ENCODE data around the gene ULK1. TPM values are rescaled to one million over a fixed set of nuclear protein-coding genes. Genes with fewer than 3 reads are reported as not detected.

Gene ULK1
- total RNA-seq, 1 donor, result 14.1 TPM

- Histone ChIP-seq H3K27ac (ENCODE audit: low read depth, low read length) (no peak overlapping the region), H4K20me1 (ENCODE audit: insufficient read depth, low read length) (peaks cover 9% of the 10 kb centered on the region), H3K4me1 (ENCODE audit: insufficient read depth, low read length) (peaks cover 9% of the 10 kb centered on the region), H3K4me2 (ENCODE audit: insufficient read depth, low read length) (no peak overlapping the region), H3K36me3 (ENCODE audit: insufficient read depth, low read length) (peaks cover 30% of the 10 kb centered on the region), H3K79me2 (ENCODE audit: insufficient read depth, low read length) (no peaks in the 10 kb centered on the region), H3K9me3 (ENCODE audit: low read depth, low read length) (no peaks in the 10 kb centered on the region), H3K4me3 (ENCODE audit: insufficient read depth, low read length) (no peak overlapping the region), H2AFZ (ENCODE audit: low read length) (no peak overlapping the region), H3K27me3 (ENCODE audit: insufficient read depth, low read length) (no peaks in the 10 kb centered on the region)
- no peak for TF ChIP-seq CTCF (IDR thresholded peaks at IDR 0.05; ENCODE audit: extremely low read depth, low read depth, low read length)
- DNase-seq (ENCODE audit: insufficient read length, low spot score, missing footprints), result peak; percentile 57
Measured at GRCh38 chr12:131915823-131916222, 21.4 kb downstream of the ULK1 start.

GRCh38 chr12:131916306-131917138 is 22.1 kb downstream of the ULK1 start:
- peaks cover 9% of the 10 kb centered on the region for H3K4me1 ChIP-seq (ENCODE audit: insufficient read depth, low read length)
- H3K4me3 ChIP-seq (ENCODE audit: insufficient read depth, low read length), result no peak overlapping the region
- H3K36me3 ChIP-seq (ENCODE audit: insufficient read depth, low read length), result peaks cover 34% of the 10 kb centered on the region
- peaks cover 9% of the 10 kb centered on the region for H4K20me1 ChIP-seq (ENCODE audit: insufficient read depth, low read length)
- no peak overlapping the region for H3K4me2 ChIP-seq (ENCODE audit: insufficient read depth, low read length)
- DNase-seq (ENCODE audit: insufficient read length, low spot score, missing footprints), result peak; percentile 86
- H3K27ac ChIP-seq (ENCODE audit: low read depth, low read length), result no peak overlapping the region
- H3K27me3 ChIP-seq (ENCODE audit: insufficient read depth, low read length), result no peaks in the 10 kb centered on the region
- H3K79me2 ChIP-seq (ENCODE audit: insufficient read depth, low read length), result no peaks in the 10 kb centered on the region
- H3K9me3 ChIP-seq (ENCODE audit: low read depth, low read length), result no peaks in the 10 kb centered on the region
- no peak for TF ChIP-seq CTCF (IDR thresholded peaks at IDR 0.05; ENCODE audit: extremely low read depth, low read depth, low read length)
- no peak overlapping the region for H2AFZ ChIP-seq (ENCODE audit: low read length)

- DNase-seq (ENCODE audit: insufficient read length, low spot score, missing footprints), result peak; percentile 81
- TF ChIP-seq CTCF (IDR thresholded peaks at IDR 0.05; ENCODE audit: extremely low read depth, low read depth, low read length), result no peak
- no peak overlapping the region for H3K4me3 ChIP-seq (ENCODE audit: insufficient read depth, low read length)
- peaks cover 6% of the 10 kb centered on the region for H4K20me1 ChIP-seq (ENCODE audit: insufficient read depth, low read length)
- no peaks in the 10 kb centered on the region for H3K27me3 ChIP-seq (ENCODE audit: insufficient read depth, low read length)
- peaks cover 34% of the 10 kb centered on the region for H3K36me3 ChIP-seq (ENCODE audit: insufficient read depth, low read length)
- no peak overlapping the region for H3K4me2 ChIP-seq (ENCODE audit: insufficient read depth, low read length)
- H3K27ac ChIP-seq (ENCODE audit: low read depth, low read length), result no peak overlapping the region
- H3K9me3 ChIP-seq (ENCODE audit: low read depth, low read length), result no peaks in the 10 kb centered on the region
- H2AFZ ChIP-seq (ENCODE audit: low read length), result no peak overlapping the region
- H3K79me2 ChIP-seq (ENCODE audit: insufficient read depth, low read length), result no peaks in the 10 kb centered on the region
- H3K4me1 ChIP-seq (ENCODE audit: insufficient read depth, low read length), result peaks cover 6% of the 10 kb centered on the region
Measured at GRCh38 chr12:131917139-131917710, 22.8 kb downstream of the ULK1 start.

GRCh38 chr12:131917711-131918306 is 23.4 kb downstream of the ULK1 start:
- Histone ChIP-seq H3K4me3 (ENCODE audit: insufficient read depth, low read length) (no peak overlapping the region), H3K4me2 (ENCODE audit: insufficient read depth, low read length) (no peak overlapping the region), H4K20me1 (ENCODE audit: insufficient read depth, low read length) (peaks cover 2% of the 10 kb centered on the region), H3K27ac (ENCODE audit: low read depth, low read length) (no peak overlapping the region), H3K27me3 (ENCODE audit: insufficient read depth, low read length) (no peaks in the 10 kb centered on the region), H3K36me3 (ENCODE audit: insufficient read depth, low read length) (peaks cover 34% of the 10 kb centered on the region), H2AFZ (ENCODE audit: low read length) (no peak overlapping the region), H3K9me3 (ENCODE audit: low read depth, low read length) (no peaks in the 10 kb centered on the region), H3K79me2 (ENCODE audit: insufficient read depth, low read length) (no peaks in the 10 kb centered on the region), H3K4me1 (ENCODE audit: insufficient read depth, low read length) (peaks cover 1% of the 10 kb centered on the region)
- no peak for TF ChIP-seq CTCF (IDR thresholded peaks at IDR 0.05; ENCODE audit: extremely low read depth, low read depth, low read length)
- DNase-seq (ENCODE audit: insufficient read length, low spot score, missing footprints), result peak; percentile 80
